ENCODE results near the gene POLR2I.
"Not testable (repeated sequence)": the region's sequence is repeated elsewhere in the genome, so short reads cannot be mapped to it uniquely, and the experiment has no call there.

POLR2I gene

DNA sequence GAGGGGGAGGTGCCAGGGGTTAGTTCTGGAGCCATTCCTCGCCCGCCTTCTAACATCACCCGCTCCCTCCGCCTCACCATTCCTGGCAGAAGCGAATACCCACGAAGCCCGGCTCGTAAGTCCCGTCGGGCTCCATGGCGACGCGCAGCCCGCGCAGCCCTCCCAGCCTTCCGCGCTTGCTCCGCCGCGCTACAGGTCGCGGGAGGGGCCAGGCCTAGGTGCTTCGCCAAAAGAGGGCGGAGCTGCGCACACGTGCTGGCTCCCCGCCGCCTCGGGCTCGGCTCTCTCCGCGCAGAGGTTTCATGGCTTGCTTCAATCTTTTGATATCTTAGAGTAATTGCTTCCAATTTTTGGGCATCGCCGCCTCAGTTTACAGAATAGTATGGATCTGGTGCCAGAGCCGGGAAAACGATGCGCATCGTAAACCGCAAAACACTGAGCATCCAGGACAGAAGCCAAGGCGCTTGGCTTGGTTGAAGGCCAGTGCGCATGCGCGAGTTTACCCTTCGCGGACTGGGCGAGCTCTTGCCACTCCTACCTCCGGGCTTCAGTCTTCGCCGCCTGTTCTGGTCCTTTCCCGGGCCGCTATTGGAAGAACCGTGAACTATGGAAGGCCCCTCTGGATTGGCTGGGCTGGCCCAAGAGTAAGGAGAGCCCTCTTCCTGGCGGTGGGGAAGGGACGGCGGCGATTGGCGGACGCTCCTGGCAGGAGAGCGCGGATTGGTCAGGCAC, at the start of gene POLR2I:
POLR2I (minus strand) TSS at position 155 of the 732 bp plus-strand sequence; CDS start at position 136, 19 bp downstream.
- DNase-seq: peak; percentile 97

DNA sequence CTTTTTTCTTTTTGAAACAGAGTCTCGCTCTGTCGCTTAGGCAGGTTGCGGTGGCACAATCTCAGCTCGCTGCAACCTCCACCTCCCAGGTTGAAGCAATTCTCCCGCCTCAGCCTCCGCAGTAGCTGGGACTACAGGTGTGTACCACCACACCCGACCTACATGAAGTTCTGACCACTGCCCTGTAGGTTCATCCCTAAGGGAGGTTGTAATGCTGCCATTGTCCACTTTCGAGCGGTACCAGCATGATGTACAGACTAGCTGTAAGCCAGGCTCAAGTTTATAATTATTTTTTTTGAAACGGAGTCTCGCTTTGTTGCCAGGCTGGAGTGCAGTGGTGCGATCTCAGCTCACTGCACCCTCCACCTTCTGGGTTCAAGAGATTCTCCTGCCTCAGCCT, 49.1 kb upstream of the POLR2I start:
- no peak for DNase-seq

DNA sequence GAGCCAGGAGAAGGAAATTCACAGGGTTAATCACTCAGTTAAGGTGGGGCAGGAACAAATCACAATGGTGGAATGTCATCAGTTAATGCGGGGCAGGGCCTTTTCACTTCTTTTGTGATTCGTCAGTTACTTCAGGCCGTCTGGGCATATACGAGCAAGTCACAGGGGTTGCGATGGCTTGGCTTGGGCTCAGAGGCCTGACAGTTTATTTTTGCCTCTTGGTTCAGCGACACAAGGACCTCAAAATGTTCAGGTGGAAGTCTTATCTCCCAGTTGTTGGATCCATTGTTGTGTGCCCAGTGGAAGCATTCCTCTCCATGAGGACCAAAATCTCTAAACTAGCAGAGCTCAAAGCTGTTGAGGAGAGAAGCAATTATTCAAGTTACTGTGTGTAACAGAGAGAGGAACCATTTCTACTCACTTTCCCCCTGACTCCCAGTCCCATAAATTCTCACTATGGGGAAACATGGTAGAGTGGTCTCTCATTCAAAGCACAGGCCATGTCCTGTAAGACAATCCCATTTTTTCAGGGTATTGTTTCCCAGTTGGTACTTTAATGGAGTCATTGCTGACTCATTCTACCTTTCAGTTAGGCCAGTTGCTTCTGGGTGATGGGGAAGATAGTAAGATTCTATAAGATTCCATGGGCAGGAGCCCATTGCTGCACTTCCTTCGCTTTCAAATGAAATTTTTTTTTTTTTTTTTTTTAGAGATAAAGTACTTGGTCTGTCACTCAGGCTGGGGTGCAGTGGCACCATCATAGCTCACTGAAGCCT, 46.3 kb upstream of the POLR2I start:
- no peak for DNase-seq

DNA sequence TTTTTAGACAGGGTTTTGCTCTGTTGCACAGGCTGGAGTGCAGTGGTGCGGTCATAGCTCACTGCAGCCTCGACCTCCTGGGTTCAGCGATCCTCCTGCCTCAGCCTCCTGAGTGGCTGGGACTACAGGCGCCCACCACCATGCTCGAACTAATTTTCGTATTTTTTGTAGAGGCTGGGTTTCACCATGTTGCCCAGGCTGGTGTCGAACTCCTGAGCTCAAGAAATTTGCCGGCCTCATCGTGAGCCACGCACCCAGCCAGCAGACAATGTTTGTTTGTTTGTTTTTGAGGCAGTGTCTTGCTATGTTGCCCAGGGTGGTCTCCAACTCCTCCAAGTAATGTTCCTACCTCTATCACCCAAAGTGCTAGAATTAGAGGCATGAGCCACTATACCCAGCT, 38.5 kb upstream of the POLR2I start:
- DNase-seq: no peak

DNA sequence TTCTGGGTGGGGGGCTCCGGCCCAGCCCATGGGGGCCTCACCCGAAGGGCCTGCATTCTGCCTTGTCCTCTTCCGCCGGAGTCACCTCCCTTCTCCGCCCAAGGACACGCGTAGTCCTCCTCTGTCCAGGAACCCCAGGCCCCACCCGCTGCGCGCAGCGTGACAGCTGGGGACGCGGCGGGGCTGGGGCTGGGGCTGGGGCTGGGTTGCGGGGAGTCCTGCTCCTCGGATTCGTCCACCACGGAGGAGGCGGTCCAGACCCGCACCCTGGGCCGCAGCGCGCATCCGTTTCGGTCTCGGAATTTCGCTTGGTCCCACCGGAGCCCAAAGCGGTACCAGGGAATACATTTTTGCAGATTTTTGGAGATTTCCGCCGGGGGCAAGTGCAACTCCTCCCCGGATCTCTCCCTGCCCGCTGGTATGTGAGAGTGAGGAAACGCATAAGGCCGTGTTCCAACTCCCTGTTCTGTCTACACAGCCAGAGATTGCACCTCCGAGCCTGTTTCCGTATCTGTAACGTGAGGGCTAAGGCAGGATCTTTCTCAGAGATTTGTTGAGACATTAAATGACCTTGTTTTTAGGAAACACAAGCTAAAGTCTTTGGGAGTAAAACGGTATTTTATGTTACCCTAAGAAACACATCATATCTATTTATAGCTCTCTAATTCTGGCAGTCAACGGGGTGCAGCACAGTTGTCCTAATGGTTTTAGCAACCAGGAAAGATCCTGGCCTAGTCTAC, 37.8 kb upstream of the POLR2I start, which contains the start of gene COX7A1:
COX7A1 (minus strand) TSS at position 96 of the 740 bp plus-strand sequence; CDS start at position 56, 40 bp downstream.
- DNase-seq: no peak

DNA sequence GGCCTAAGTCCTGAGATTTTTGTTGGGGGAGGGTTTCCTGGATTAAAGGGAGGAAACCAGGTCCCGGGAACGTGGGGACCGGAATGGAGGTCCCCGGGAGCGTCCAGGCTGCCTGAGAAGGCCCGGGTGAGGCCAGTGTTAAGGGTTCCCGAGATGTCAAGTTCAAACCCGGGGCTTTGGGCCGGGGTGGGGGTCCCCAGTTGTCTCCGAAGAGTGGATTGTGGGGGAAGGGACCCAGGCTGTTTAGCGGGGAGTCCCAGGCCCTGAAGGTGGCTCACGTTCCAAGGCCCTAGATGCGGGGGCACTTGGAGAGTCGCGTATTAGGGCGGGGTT, 37.3 kb upstream of the POLR2I start:
- no peak for DNase-seq

DNA sequence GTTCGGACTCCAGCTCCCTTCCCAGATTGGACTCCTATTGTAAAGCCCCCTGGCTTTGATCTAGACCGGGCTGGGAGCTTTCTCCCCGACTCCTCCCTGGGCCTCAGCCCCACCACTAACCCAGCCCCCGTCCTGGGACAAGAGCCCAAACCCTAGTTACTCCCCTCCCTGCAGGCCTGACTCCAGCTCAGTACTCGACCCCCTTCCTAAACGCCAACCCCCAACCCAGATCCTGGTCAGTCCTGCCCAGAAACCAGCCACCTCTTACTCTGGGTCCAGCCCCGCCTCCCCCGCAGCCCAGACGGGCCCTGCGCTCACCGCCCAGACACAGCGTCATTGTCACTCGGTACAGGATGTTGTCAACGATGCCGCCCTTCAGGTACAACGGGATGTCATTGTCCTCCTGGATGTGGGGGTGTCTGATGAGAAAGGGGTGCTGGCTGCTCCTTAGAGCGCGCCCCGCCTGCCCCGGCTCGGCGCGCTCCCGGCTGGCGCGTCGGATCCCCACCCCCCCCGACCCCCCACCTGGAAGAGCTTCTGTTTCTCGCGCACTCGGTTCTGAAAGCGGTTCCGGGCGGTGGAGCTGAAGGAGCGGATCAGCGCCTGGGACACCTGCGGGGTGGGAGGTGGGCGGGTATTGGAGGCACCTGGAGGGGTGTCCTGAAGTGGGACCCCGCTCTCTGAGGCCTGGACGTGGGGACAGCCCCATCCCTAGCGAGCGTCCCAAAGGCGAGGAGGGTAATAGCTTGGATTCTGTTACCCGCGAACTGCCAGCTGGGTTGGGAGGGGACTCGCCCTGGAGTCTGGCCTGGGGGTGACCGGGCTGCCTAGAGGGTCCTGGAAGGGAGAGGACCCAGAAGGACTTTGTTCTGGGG, 36.7 kb upstream of the POLR2I start:
- DNase-seq: no peak

DNA sequence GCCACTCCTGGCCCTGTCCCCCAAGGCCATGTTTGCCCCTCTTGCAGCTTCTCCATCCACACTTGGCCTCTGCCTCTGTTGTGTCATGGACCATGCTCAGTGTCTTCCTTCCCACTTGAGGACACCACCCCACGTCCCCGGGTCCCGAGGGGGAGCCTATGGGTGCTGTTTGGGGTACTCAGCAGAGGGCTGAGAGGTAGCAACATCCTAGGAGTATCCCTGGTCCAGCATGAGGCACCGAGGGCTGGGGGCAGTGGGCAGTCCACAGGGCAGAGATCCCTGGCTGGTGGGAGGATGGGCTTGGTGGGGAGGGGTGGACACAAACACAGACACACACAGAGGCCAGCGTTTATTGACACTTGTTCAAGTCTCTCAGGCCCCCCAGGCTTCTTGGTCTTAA, 35.9 kb upstream of the POLR2I start:
- DNase-seq: no peak

DNA sequence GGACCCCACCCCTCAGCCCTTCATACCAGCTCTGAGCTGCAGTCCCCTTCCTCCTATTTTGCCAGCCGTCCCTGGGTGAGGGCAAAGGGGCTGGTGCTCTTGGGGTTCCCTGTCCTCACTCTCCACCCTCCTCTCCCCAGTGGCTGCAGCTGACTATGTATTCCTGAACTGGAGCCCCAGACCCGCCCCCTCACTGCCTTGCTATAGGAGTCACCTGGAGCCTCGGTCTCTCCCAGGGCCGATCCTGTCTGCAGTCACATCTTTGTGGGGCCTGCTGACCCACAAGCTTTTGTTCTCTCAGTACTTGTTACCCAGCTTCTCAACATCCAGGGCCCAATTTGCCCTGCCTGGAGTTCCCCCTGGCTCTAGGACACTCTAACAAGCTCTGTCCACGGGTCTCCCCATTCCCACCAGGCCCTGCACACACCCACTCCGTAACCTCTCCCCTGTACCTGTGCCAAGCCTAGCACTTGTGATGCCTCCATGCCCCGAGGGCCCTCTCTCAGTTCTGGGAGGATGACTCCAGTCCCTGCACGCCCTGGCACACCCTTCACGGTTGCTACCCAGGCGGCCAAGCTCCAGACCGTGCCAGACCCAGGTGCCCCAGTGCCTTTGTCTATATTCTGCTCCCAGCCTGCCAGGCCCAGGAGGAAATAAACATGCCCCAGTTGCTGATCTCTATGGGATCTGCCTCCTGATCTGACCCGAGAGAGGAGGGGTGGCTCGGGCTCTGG, 35.2 kb upstream of the POLR2I start:
- no peak for DNase-seq

DNA sequence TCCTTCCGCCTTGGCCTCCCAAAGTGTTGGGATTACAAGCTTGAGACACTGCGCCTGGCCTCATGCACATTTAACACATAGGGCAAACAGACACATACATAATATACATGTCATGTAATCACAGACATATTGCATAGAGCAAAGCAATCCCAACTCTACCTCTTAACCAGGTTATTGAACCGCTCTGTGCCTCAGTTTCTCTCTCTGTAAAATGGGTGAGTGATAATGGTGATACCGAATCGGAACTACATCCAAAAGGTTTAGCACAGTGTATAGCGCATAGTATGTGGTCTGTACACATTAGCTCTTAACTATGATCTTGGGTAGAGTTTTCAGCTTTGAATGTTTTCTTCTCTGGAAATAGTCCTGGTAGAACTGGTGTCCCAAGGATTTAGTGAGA, 29.9 kb upstream of the POLR2I start:
- no peak for DNase-seq

DNA sequence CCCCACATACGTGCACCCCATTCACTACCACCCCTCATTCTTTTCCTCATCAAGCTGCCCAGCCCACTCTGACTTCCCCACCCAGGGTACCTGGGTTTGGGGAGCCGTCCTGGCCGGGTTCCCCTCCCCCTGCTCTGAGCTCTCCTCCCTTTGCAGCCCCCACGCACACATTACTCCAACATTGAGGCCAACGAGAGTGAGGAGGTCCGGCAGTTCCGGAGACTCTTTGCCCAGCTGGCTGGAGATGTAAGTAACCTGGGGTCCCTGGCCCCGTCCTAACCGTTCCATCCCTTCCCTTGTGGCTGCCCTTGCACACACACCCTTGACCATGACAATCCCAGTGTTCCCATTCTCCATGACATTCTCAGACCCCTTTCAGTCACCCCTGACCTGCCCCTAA, 27.8 kb upstream of the POLR2I start:
- no peak for DNase-seq

DNA sequence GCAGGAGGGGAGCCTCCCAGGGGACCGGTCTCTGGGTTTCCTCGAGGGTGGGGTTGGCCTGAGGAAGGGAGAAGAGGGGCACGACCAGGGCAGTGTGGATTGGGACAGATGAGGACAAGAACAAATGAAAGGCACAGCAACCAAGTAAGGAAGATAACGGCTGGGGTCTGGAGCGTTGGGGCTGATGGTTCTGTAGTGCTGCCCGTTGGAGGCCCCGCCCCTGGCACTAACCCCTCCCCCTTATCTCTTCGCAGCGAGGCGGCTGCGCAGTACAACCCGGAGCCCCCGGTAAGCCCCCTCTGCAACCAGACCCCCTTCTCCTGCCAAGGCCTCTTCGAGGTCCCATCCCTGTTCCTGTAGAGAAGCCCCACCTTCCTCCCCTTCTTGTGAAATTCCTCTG, 27.4 kb upstream of the POLR2I start:
- DNase-seq: no peak

DNA sequence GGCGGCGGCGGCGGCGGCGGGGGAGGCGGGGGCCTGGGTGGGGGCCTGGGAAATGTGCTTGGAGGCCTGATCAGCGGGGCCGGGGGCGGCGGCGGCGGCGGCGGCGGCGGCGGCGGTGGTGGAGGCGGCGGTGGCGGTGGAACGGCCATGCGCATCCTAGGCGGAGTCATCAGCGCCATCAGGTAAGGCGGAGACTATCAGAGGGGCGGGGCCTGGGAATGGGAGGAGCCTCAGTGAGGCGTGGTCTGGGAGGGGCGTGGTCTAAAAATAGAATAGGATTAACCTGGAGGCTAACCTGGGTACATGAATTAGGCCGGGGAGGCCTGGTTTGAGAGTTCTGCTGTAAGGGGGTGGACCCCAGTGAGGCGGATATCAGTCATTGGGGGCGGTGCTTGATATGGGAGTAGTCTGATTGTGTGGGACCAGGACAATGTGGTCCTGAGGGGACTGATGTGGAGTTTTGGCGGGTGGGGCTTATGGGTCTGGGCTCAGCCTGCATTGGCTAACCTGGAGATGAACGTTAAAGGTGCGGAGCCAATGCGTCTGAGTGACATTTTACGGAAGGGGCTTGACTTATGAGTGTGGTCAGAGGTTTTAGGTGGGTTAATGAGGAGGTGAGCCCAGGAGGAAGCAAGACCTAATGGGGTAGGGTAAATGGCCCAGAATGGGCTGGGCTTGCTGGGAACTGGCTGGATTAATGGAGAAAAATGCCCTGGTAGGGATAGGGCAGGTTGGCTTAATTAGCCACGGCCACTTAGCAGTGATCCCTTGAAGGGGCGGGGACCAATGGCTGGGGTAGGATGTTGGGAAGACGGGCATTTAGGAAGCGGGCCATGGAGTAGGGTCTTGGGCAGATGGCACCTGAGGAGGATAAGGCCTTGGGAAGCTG, 26.6 kb upstream of the POLR2I start:
- DNase-seq: peak; percentile 84

DNA sequence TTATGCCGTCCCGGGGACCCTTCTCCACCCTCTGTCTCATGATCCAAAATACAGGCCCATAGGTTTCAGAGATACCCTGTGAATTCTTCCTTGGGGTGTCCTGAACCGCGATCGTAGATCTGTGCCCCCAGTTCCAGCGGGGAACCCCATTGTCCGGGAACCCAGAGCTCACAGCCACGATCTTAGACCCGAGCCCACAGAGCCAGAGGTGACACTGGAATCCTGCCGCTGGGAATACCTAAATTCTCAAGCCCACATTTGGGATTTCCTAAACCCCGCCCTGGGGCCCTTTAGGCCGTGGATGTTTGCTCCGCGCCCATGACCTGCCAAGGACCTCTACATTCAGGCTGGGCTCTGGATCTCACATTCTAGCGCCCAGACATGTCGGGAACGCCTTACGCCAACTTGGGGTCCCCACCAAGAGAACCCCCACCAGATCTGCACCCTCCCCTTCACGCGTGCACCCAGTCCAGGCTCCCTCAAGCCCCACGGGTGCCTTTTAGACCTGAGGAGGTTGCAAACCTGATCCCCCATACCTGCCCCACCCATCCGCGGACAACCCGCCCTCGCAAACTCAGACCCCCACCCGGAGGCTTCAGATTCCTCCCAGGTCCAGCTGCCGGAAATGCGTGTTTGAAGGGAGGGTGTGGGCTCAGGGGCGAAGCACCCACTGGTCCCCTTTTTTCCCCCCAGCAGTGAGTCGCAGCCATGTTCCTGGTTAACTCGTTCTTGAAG, 25.8 kb upstream of the POLR2I start:
- DNase-seq: peak; percentile 40

DNA sequence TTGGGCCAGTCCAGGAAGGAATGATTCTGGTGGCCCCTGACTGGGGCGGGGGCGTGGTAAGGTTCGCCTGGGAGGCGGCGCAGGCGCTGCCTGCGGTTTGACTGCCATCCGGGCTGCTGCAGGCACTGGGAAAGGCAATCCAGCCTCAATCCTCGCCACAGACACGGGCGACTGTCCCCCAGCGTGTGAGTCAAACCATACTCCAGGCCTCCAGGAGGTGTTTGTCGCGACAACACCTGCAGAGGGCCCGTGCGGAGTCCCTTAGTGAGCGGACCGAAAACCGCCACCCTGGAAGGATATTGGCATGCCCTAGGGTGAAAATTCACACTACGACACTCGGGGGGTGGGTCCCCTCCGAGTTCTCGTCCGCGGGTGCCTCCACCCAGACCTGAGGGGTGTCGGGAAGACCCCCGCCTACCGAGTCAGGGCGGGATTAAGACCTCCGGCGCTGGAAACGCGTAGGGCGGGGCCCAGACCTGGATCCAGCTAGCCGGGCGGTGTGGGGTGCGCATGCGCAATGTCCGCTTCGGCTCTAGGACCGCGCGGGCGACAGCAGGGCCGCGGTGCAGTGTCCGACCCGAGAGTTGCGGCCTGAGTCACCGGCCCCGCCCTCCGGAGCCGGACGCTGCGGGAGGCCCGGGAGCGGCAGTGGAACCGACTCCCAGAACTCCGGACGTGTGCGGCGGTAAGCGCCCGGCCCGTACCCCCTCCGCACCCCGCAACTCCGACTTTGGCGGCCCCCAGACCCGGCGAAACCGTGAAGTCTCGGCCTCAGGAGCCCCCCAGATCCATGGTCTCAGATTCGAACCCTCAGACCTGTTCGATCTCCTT, 25.0 kb upstream of the POLR2I start, which contains the start of gene CAPNS1:
CAPNS1 (plus strand) TSS at position 594 of the 831 bp plus-strand sequence. CDS start 946 bp downstream, outside the sequence.
- DNase-seq: peak; percentile 85

DNA sequence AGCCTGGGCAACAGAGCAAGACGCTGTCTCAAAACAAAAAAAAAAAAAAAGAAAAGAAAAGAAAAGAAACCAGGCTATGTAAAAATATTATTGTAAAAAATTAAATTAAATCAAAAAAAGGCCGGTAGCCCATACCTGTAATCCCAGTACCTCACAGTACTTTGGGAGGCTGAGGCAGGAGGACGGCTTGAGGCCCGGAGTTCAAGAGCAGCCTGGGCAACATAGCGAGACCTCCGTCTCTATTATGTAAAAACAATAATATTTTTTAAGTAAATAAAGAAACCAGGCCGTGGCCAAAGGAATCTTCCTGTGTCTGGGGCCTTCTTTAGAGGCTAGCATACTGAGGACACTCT, 24.4 kb upstream of the POLR2I start:
- no peak for DNase-seq

DNA sequence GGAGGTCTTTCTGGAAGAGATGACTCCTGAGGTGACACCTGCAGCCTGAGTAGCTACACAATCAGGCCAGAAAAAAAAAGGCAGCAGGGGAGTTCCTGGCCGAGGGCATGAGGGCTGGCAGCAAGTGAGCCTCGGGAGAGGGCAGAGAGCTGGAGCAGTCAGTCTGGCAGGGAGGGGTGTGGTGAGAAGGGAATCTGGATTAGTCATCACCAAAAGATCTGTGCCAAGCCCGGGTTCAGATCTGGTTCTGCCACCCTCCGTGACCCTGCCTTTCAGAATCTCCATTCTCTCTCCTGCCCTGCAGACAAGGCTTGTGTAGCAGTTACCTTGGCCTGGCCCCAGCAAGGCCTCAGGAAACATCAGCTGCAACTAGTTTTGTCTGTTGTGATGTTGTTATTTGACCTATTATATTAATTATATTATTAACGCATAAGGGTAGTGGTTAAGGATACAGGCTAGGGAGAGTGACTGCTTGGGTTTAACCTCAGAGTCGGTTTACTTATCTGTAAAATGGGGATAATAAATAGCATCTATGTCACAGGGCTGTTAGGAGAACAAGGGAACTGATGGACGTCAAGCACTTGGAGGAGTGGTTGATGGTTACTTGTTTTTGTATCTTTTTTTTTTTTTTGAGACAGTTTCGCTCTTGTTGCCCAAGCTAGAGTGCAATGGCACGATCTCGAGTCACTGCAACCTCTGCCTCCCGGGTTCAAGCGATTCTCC, 22.4 kb upstream of the POLR2I start:
- no peak for DNase-seq

DNA sequence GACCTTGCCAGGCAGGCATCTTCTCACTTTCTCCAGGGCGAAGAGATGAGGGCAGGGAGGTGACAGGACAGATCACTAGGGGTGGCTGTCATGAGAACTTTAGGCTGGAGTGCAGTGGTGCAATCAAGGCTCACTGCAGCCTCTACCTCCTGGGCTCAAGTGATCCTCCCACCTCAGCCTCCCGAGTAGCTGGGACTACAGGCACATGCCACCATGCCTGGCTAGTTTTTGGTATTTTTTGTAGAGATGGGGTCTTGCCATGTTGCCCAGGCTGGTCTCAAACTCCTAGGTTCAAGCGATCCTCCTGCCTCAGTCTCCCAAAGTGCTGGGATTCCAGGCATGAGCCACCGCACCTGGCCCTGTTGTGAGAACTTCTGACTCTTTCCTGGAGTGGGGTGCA, 20.2 kb upstream of the POLR2I start:
- not testable (repeated sequence) for DNase-seq
